ENCODE measurements around the gene IQGAP2.
A peak's percentile ranks its signal among the peaks of the same experiment; 100 is the strongest.
"Not testable (repeated sequence)": the region's sequence is repeated elsewhere in the genome, so short reads cannot be mapped to it uniquely, and the experiment has no call there.

The IQGAP2 gene

DNA sequence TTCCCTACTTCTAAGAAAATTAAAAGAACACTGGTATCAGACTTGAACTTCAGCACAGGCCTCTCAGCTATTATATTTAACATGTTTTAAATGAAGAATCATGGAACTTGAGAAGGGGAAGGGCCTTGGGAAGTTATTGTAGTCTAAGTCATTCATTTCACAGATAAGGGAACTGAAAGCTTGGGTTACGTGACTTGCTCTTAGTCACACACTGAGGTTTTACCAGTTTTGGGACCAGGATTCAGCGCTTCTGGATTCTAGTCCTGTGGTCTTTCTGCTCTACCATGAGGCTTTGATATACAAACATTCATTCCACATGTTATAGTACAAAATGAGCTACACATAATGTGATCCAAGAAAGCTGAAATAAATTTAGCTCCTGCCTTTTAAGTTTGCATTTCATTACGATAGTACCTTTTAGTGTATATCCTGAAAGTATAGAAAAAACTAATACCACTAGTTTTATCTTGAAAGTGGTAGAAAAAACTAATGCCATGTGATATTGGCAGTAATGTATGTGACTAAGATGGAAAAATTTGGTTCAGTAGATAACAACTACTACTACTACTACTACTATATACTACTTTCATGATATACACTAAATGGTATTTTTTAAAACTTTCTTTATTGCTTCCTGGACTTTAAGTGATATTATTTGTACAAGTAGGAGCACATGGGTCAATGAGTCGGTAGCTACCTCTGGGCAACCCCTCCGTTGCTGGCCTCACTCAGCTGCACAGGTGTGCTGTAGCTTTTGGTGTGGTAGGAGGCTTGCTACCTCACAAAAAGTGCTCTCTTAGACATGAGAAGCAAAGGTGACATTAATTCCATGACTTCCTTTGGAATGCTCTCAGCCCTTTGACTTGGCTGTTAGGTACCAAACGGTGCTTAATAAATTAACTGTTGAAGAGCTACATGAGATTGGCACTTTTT lies 179.4 kb downstream of the IQGAP2 start:
- DNase-seq = no peak

DNA sequence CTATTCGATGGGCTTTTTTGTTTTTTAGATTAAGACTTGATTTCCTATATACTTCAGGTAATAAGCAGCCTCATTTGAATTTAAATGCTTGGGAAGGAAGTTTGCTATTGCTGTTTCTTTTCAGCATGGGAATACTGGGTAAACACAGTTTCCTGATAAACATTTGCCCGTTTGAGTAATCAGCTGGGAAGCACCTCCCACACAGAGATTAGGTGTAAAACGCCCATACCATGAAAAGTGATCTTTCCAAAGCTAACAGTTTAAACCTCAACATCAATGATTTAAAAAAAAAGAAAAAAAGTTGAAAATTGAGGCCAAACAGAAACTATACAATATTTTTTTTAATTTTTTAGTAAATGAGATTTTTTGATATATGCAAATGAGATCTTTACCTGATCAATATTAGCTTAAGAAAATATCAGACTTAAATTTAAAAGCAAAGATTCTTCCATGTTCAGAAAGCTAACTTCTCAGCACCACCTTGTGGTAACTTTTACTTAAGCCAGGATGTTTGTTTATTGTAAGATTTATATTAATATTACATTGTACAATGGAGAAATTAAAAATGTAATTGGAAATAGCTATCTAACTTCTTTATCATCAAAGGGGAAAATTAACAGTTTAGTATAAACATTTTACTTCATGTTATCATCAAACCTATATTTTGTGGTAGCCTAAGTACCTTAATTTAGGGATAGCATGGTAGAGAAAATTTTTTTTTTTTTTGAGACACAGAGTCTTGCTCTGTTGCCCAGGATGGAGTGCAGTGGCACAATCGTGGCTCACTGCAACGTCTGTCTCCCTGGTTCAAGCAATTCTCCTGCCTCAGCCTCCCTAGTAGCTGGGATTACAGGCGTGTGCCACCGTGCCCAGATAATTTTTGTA lies 180.3 kb downstream of the IQGAP2 start:
- peak; percentile 21 for DNase-seq

DNA sequence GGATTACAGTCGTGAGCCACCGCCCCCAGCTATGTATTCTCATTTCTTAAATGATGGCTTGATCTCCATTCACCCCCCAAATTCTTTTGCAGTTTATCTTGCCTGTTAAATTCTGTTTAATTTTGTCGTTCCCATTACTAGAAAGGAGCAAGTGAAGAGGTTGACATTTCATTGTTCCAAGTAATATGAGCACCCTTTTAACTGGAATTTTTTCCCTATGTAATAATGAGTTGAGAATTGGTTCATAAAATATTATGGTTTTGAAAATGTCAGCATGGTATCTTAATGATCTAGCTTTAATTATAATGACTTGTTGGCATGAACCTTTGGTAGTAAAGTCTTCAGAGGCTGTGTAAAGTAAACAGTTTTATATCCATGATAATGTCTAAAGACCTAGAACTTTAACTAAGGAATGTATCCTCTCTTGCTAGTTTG lies 182.7 kb downstream of the IQGAP2 start:
- DNase-seq = no peak

DNA sequence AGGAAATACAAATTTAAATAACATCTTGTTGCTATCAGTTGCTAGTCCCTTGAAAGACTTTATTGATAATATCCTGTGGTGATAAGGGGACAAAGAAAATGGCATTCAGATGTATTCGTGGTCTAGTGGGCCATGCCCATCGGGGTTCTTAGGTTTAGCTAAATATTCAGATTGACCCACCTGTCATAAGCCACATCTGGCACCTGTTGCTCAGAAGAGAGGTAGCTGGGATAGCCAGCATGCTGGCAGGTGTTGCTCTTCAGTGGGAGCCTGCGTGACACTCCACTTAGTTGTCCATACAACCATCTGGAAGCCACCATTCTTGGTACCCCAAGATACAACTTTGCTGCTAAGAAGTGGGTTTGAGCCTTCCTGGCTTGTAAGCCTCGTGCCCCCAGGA lies 183.4 kb downstream of the IQGAP2 start:
- no peak for DNase-seq

DNA sequence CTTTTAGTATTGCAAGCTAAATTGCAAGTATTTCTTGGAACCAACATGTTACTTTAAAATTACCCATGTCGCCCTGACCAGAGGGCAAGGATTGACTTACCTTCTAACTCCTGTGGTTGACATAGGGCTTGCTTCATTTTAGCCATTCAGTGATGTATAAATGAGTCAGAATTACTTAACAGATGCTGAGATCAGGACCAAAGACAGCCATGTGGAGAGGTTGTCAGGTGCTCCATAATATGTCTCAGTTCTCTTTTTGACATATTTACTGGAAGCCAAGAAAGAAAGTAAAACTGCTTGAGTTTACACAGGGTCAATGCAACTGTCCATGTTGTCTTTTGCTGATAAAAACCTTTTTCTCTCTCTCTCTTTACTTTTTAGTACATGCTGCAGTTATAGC lies 186.9 kb downstream of the IQGAP2 start:
- DNase-seq = peak; percentile 20

DNA sequence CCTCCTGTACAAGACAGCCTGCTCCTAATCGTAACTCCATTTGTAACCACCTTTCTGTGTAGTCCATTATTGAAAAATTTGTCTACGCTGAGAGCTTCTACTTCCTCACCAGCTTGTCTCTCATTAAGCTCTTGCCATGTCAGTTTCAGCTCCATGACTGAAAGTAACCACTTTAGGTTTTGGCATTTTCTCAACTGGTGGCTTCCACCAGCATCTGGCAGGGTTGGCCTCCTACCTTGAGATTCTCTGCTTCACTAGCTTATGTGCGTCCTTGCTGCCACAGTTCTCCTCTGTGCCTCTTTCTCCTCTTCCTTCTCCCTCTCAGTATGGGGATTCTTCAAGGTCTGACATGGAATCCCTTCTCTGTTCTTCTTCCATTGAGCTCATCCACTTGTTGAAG lies 188.3 kb downstream of the IQGAP2 start:
- DNase-seq = no peak

DNA sequence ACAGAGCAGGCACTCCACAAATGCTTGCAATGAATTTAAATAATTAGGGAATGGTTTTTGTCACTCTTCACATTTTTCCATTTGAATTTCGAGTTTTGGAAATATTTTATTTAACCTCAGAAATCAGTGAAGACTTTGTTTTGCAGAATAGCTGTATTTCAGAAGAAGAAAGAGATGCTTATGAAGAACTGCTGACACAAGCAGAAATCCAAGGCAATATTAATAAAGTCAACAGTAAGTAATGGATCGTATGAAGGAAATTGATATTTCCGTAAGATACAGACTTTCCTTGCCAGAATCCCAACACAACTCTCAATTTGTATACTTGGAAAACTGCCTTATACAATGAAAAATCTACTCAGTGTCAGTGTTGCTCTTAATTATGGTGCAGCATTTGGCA lies 189.6 kb downstream of the IQGAP2 start:
- no peak for DNase-seq

DNA sequence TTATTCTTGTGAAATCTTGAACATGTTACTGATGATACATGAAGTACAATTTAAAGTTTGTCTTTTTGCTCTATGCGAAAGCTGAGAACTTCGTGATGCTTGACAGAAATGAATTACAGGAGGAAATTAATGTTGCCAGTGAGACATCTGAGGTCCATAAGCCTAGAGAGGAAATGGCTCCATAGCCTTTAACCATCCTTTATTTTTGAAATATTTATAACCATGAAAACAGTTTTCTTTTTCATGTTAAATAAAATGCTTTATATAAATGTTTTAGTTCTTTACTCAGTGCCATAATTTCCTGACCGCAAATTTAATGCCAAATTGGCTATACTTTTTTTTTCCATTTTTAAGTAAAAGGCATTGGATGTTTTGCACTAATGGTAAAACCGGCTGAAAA lies 191.0 kb downstream of the IQGAP2 start:
- DNase-seq = no peak

DNA sequence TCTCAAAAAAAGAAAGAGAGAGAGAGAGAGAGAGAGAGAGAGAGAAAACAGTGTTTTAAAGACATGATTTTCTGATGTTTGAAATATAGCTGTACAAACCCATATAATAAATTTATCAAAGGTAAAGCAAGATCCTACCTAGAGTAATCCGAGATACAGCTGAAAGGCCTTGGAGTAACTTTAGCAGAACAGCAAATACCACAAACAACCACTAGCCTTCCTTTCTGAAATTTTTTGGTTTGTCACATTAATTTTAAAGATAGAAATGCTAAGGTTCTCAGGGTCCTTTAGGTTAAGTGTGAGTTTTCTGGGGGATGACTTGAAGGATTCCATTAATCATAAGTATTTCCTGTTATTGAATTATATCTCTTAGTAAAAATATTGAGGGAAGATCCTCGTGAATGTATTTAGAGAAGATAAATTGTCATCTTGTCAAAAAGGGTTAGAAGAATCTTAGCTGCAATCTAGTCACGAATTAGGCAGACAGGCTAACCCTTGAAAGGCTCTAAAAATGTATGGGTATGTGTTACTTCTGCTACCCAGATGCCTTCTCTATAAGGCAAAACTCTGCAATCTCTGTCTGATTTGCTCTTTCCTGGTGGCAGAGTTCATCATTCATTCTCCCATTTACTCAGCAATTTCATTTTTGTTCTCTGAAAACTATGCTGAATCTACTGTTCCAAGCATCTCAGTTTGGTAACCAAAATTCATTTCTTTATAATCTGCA lies 192.8 kb downstream of the IQGAP2 start:
- no peak for DNase-seq

DNA sequence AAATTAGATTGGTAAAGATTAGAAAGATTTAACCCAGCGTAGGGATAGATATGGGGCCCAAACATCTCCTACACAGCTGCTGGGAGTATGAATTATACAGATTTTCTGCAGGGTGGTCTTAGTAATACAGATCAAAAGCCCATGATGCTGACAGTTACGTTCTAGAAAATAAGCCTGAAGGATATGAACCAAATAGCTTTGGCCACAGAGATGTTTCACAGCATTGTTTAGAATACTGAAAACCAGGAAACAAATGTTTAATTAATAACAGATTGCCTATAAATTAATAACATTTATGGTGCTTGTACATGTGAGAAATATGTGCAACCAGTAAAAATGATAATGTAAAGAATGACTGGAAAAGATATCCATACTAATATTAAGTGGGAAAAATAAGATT lies 195.4 kb downstream of the IQGAP2 start:
- no peak for DNase-seq

DNA sequence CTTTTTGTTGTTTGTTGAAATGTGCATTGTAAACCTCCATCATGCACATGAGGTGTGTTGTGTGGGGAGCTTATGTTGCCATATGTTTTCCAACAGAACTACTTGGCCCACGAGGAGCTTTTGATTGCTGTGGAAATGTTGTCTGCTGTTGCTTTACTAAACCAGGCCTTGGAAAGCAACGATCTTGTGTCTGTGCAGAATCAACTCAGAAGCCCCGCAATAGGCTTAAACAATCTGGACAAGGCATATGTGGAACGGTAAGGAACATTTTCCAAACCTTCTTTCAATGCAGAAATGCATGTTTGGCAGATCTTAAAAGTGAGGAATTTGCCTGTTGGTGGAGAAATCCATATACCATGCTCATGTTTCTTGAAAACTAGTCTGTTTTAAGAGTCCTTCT lies 197.6 kb downstream of the IQGAP2 start:
- DNase-seq = no peak

DNA sequence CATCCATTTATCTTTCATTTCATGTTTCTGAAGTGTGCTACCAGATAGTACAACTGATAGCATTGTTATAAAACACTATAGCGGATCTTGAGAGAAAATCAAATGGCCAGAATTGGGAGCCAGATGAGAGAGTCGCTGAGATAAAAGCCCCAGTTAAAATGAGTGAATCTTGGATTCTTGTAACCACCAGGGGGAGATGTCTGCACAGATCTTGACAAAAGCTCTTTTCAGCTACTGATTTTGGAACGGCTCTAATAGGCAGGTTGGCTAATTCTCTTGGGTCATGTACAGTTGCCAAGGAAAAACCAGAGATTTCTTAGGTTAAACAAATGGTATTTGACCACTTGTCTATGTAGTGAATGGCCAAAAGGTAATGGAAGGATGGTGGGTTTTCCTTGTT lies 198.4 kb downstream of the IQGAP2 start:
- peak; percentile 63 for DNase-seq

DNA sequence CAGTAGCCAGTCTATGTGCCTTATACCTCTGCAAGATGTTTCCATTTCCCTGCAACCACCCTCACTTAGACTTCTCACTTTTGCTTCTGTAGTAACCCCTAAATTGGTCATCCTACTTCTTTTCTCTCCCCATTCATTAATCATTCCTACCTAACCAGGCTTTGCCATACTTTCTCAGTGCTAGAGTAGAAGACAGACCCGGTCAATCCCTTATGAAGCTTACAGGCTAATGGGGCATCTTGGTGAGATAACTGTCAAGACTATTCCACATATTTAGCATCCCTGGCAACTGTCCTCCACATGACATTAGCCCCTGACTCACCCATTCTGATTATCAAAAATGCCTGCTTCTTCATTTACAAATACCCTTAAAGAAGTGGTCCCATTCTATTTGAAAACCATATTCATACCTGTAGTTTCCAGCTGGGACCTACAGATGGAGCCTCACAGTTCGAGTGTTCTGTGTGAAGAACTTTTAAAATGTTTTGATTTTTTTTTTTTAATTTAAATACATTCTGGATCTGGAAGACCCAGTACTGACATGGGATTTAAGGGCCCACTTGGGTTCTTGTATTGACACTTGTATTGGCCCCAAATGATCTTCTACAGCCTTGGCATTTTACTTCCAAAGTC lies 199.1 kb downstream of the IQGAP2 start:
- DNase-seq = peak; percentile 9

DNA sequence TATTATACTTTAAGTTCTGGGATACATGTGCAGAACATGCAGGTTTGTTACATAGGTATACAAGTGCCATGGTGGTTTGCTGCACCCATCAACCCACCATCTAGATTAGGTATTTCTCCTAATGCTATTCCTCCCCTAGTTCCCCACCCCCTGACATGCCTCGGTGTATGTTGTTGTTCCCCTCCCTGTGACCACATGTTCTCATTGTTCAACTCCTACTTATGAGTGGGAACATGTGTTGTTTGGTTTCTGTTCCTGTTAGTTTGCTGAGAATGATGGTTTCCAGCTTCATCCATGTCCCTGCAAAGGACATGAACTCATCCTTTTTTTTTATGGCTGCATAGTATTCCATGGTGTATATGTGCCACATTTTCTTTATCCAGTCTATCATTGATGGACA lies 200.9 kb downstream of the IQGAP2 start:
- not testable (repeated sequence) for DNase-seq

DNA sequence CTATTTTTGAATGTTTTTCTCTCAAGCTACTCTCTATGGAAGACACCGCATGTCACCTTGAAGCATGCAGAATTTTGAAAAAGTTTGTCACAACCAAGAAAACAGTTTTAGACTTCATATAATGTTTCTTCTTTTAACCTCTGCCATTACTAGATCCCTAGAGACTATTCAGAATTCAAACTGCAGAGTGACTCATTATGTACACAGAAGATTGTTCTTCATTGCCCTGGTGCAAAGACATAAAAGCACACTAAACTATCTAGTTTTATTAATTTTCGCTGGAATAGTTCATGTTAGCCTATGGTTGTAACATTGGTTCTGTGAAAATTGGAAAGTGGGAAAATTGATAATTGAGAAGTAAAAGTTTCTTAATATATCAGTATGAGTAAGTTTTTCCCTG lies 201.8 kb downstream of the IQGAP2 start:
- no peak for DNase-seq

DNA sequence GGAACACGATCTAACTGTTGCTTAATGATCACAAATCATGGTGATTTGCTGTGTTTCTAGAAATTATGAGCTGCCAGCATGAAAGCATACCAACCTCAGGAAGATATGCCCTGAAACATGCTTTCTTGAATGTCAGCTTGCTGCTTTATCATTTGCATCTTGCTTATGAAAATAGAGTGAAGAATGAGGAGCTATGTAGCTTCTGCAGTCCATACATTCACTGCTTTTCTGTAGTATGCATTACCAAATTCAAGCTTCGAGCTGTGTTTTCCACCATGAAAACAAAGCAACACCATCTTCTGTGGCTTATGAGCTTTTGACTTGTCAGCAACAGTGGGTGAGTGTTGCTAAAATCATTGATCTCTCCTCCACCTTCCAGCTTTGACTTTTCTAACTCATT lies 203.6 kb downstream of the IQGAP2 start:
- no peak for DNase-seq

DNA sequence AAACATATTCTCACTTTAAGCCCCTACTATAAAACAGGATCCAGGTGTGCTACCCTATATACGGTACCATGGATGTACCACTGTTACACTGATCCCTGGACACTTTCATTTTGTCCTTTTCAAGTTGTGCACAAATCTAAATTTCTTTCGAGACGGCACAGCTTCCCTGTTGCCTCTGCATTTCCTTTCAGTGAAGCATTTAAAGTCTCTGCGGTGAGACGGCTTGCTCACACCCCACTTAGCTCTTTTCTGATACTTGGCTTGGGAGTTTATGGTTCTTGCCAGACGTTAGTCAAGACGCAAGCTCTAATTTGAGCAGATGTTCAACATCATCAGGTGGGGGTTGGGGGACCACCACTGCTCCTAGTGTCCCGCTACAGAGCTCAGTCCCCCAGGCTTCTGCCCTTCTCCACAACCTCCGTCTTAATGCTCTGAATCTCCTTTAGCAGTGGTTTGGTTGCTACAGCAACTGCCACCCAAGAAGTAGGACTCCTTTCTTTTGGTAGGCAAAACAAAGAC lies 204.3 kb downstream of the IQGAP2 start:
- DNase-seq = no peak

DNA sequence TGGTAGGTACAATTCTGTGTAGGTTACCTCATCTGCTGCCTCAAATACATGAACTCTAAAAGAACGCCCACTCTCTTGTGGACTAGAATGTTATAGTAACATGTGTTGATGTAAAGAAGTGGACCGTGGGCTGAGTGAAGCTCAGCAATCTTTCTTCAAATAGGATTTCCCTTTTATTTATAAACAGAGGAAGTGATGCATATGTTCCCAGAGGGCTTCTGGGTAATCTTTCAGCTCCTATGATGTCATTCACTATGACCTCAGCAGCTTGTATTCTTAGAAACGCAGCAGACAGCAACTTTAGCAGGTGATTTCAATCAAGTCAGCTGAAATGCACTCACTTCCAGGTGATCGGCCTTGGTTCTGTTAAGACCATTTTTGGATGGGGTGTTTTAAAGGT lies 205.7 kb downstream of the IQGAP2 start:
- DNase-seq = peak; percentile 73

DNA sequence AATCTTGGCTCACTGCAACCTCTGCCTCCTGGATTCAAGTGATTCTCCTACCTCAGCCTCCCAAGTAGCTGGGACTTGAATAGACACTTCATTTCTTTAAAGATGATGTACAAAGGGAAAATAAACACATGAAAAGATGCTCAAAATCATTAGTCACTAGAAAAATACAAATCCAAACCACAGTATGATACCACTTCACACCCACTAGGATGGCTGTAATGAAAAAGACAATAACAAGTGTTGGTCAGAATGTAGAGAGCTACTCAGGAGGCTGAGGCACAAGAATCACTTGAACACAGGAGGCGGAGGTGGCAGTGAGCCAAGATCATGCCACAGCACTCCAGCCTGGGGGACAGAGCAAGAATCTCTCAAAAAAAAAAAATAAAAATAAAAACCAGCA lies 207.1 kb downstream of the IQGAP2 start:
- no peak for DNase-seq

DNA sequence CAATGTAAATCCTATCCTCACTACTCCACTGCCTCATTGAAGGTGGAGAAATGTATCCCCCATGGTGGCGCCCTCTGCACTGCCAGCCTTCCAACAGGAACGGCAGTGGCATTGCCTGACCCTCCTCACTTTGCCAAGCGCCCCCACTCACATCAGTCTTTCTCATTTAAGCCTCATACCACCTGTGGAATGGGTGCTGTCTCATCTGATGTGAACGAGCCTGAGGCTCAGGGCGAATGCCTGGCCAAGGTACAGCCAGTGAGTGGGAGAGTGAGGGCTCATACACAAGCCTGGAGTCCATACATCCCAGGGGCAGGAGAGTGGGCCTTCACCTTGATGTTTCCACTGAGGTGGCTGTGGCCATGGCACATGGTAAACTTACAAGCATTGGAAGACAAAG lies 209.9 kb downstream of the IQGAP2 start:
- DNase-seq = no peak

DNA sequence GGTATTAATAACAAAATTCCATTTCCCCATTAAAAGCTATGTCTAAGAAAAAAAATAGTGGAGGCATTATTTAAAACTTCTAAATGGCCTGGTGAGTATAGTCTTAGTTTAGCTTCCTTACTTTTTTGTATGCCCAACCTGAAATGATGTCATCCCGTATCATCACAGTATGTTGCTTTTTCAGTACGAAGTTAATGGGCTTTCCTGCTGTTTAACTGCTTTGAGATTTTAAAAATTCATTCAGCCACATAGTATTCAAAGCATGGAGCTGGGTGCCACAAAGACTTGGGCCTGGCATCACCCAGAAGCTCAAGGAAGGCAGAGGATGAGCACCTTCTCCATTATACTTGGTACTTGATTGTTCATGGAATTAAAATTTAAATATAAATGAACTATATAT lies 212.7 kb downstream of the IQGAP2 start:
- no peak for DNase-seq

DNA sequence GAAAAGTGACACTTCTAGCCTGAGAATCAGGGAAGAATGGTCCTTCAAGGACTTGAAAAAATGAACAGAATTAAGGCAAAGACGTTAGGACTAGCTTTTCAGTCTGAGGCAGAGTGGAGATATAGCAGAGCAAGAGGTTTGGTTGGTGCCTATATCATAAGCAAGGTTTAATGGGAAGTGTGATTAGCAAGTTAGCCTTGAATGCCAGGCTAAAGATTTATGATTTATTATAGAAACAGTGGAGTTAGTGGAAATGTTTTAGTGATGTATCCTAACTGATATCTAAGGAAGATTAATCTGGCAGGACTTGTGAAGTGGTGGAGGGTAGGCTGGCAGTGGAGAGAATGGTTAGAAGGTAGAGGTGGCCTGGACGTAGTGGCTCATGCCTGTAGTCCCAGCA lies 213.1 kb downstream of the IQGAP2 start:
- DNase-seq = no peak

DNA sequence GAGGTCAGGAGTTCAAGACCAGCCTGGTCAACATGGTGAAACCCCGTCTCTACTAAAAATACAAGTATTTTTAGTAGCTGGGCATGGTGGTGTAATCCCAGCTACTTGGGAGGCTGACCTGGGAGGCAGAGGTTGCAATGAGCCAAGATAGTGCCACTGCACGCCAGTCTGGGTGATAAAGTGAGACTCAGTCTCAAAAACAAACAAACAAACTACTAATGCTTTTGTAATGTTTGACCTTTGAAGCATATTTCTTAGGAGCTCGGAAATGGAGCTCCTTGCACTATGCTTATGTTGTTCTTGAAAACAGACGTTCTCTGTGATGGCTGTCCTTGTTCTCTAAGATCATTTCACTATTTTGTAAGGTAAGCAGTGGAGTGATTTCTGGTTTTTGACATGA lies 214.1 kb downstream of the IQGAP2 start:
- DNase-seq = peak; percentile 35

Measured in HCEC 1CT (cell line).